Loucy (cell line): ENCODE data around the gene FGF10.

ENCODE experiments used
- H2AFZ ChIP-seq: fragments of 200-600 bp; sonication (generic); 2 replicates; pipeline ENCODE4 v1.6.0; 2016; ENCODE audit warnings: antibody characterized with exemption, mild to moderate bottlenecking, low read length, moderate library complexity
- H3F3A ChIP-seq: fragments of 200-600 bp; 2 replicates; pipeline ENCODE4 v1.6.0; 2016; ENCODE audit warnings: antibody characterized with exemption, low read depth, mild to moderate bottlenecking
- H3K27me3 ChIP-seq: fragments of 200-600 bp; sonication (generic); 2 replicates; pipeline ENCODE4 v1.6.1; 2014; ENCODE audit warnings: low read length, mild to moderate bottlenecking; ENCODE audit not compliant: insufficient read depth, poor library complexity, severe bottlenecking
- H3K36me3 ChIP-seq: fragments of 200-600 bp; sonication (generic); 2 replicates; pipeline ENCODE4 v1.6.1; 2016; ENCODE audit warnings: low read length; ENCODE audit not compliant: insufficient read depth
- H3K4me1 ChIP-seq: fragments of 200-600 bp; sonication (generic); 2 replicates; pipeline ENCODE4 v1.5.1; 2014; ENCODE audit warnings: low read length, mild to moderate bottlenecking; ENCODE audit not compliant: insufficient read depth, poor library complexity, severe bottlenecking
- H3K4me2 ChIP-seq: fragments of 200-600 bp; sonication (generic); 2 replicates; pipeline ENCODE4 v1.6.0; 2014; ENCODE audit warnings: antibody characterized with exemption, low read length, low read depth, mild to moderate bottlenecking; ENCODE audit not compliant: poor library complexity, severe bottlenecking
- H3K4me3 ChIP-seq: fragments of 200-600 bp; sonication (generic); 2 replicates; pipeline ENCODE4 v1.5.1; 2014; ENCODE audit warnings: low read length, mild to moderate bottlenecking, mixed read lengths; ENCODE audit not compliant: poor library complexity, severe bottlenecking
- H3K79me2 ChIP-seq: fragments of 200-600 bp; sonication (generic); 2 replicates; pipeline ENCODE4 v1.6.1; 2014; ENCODE audit warnings: low read length; ENCODE audit not compliant: insufficient read depth
- H3K9ac ChIP-seq: fragments of 200-600 bp; sonication (generic); 2 replicates; pipeline ENCODE4 v1.6.0; 2014; ENCODE audit warnings: mild to moderate bottlenecking, low read depth, low read length, moderate library complexity; ENCODE audit not compliant: poor library complexity, severe bottlenecking
- H3K9me2 ChIP-seq: fragments of 200-600 bp; sonication (generic); replicated peaks from 2 replicates; pipeline ENCODE4 v1.6.1; 2016; ENCODE audit warnings: low read depth, low read length, mixed read lengths
- H3K9me3 ChIP-seq: fragments of 200-600 bp; sonication (generic); 2 replicates; pipeline ENCODE4 v1.6.1; 2014; ENCODE audit warnings: mild to moderate bottlenecking, antibody characterized with exemption, low read length, low read depth; ENCODE audit not compliant: insufficient read depth
- H4K20me1 ChIP-seq: fragments of 200-600 bp; sonication (generic); 2 replicates; pipeline ENCODE4 v1.6.0; 2014; ENCODE audit warnings: antibody characterized with exemption, low read length, mild to moderate bottlenecking; ENCODE audit not compliant: insufficient read depth, poor library complexity, severe bottlenecking
- CTCF ChIP-seq: fragments of 200-600 bp; sonication (generic); conservative IDR thresholded peaks from 2 replicates; pipeline ENCODE4 v1.5.1; 2014; ENCODE audit warnings: mild to moderate bottlenecking, antibody characterized with exemption, low read length
- EZH2phosphoT487 ChIP-seq: fragments of 200-600 bp; IDR thresholded peaks from 2 replicates; pipeline ENCODE4 v1.6.1; 2018; ENCODE audit warnings: antibody characterized with exemption, mild to moderate bottlenecking, moderate library complexity, borderline replicate concordance

The FGF10 gene

GRCh38 chr5:44385291-44385900 is 3.8 kb downstream of the FGF10 start:
- Histone ChIP-seq H3K4me3 (no peak overlapping the region), H3K27me3 (no peaks in the 10 kb centered on the region), H3K9me2 (no peaks in the 10 kb centered on the region), H3F3A (no peaks in the 10 kb centered on the region), H4K20me1 (no peaks in the 10 kb centered on the region), H3K79me2 (no peaks in the 10 kb centered on the region), H2AFZ (no peak overlapping the region), H3K4me1 (no peaks in the 10 kb centered on the region), H3K4me2 (no peak overlapping the region), H3K9me3 (no peaks in the 10 kb centered on the region), H3K9ac (no peak overlapping the region), H3K36me3 (no peaks in the 10 kb centered on the region)
- TF ChIP-seq EZH2phosphoT487, result no peak
- TF ChIP-seq CTCF, result no peak

GRCh38 chr5:44384816-44385215 is 4.4 kb downstream of the FGF10 start:
- H3K4me3 ChIP-seq, result no peak overlapping the region

DNA sequence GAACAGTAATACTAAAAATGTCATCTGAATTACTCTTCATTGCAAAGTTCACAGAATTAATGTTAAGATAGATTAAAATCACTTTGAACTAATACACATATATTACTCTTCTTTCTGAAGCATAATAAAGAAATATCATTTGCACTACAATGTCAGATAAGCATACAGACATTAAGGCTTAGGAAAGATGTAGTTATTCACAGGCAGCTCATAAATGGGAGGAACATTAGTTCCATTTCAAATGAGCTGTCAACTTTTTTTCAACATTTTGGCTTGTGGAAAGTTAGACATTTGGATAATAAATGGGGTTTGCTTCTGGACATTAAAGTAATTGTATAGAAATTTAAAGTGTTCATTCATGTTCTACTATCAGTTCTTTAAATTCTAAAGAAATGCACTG is 6.3 kb downstream of the FGF10 start:
- no peaks in the 10 kb centered on the region for H3K9me3 ChIP-seq
- TF ChIP-seq CTCF (no peak), EZH2phosphoT487 (no peak)
- no peaks in the 10 kb centered on the region for H4K20me1 ChIP-seq
- no peaks in the 10 kb centered on the region for H3K36me3 ChIP-seq
- no peak overlapping the region for H3K4me2 ChIP-seq
- H3K4me1 ChIP-seq, result no peaks in the 10 kb centered on the region
- H3K79me2 ChIP-seq, result no peaks in the 10 kb centered on the region
- no peak overlapping the region for H3K9ac ChIP-seq
- no peaks in the 10 kb centered on the region for H3K9me2 ChIP-seq
- no peaks in the 10 kb centered on the region for H3F3A ChIP-seq
- H3K27me3 ChIP-seq, result no peaks in the 10 kb centered on the region
- H2AFZ ChIP-seq, result no peak overlapping the region
- no peak overlapping the region for H3K4me3 ChIP-seq

More at GRCh38 chr5:44384816-44385215, 4.4 kb downstream of the FGF10 start:
- Histone ChIP-seq H3K4me2 (no peak overlapping the region), H3K79me2 (no peaks in the 10 kb centered on the region), H3K36me3 (no peaks in the 10 kb centered on the region), H3K9me3 (no peaks in the 10 kb centered on the region), H3K4me1 (no peaks in the 10 kb centered on the region), H3K9me2 (no peaks in the 10 kb centered on the region), H3K27me3 (no peaks in the 10 kb centered on the region), H4K20me1 (no peaks in the 10 kb centered on the region), H3K9ac (no peak overlapping the region), H2AFZ (no peak overlapping the region), H3F3A (no peaks in the 10 kb centered on the region)
- TF ChIP-seq CTCF (no peak), EZH2phosphoT487 (no peak)
